GM12892 (cell line): Measurements from ENCODE around the gene PRKCH.

Experiments
- POLR2A ChIP-seq: IDR thresholded peaks from 2 replicates; pipeline ENCODE4 v1.6.1; 2011; ENCODE audit warnings: low read depth, low read length, control low read depth
- POLR2AphosphoS5 ChIP-seq: IDR thresholded peaks from 2 replicates; pipeline ENCODE4 v1.6.1; 2011; ENCODE audit warnings: low read depth, low read length, control low read depth

- no peak for TF ChIP-seq POLR2A
- no peak for TF ChIP-seq POLR2AphosphoS5
Measured at GRCh38 chr14:61416591-61416990, 95.2 kb downstream of the PRKCH start.
